HepG2 (cell line): Measurements from ENCODE around the gene PSD4. TPM values are rescaled to one million over a fixed set of nuclear protein-coding genes. Genes with fewer than 3 reads are reported as not detected.

Experiments
- ATAC-seq: fragments of 200-7000 bp; cut with Tn5 transposase; 3 replicates; pipeline ENCODE4 v1.9.1; 2020; ENCODE audit warnings: mild to moderate bottlenecking, moderate library complexity
- BruUV-seq: library from RNA; stranded (reverse); fragments of 400-500 nt; replicated peaks from 2 replicates; lab custom pipeline; 2021; lab: Mats Ljungman, UMichigan
- CTCF ChIA-PET: fragments of 300-600 bp; formaldehyde crosslinking; extraction: SDS; loops from one replicate; lab custom pipeline; 2021; ENCODE audit warnings: low total read pairs, inconsistent platforms, low intra/inter-chr PET ratio; lab: Yijun Ruan, JAX
- POLR2A ChIA-PET: fragments of 350-600 bp; sonication (Branson Sonifier 250); formaldehyde crosslinking; loops from one replicate; lab custom pipeline; 2020; ENCODE audit warnings: antibody characterized with exemption, inconsistent platforms; lab: Yijun Ruan, JAX
- DNase-seq: peaks from one replicate; pipeline ENCODE4 v3.0.0-alpha.2; 2015; ENCODE audit warnings: low spot score
- FAIRE-seq: peaks from 3 replicates; lab custom pipeline; 2011; peaks lifted over from hg19 to GRCh38; lab: Jason Lieb, UNC
- H2AFZ ChIP-seq: one replicate; pipeline ENCODE4 v1.6.1; 2011; ENCODE audit warnings: low read length, inconsistent platforms
- H3K27ac ChIP-seq: fragments of 300-600 bp; 3 replicates; pipeline ENCODE4 v1.8.0; 2011; ENCODE audit warnings: mixed run types, mild to moderate bottlenecking, mixed read lengths, low read length, inconsistent platforms; ENCODE audit not compliant: insufficient read depth; ENCODE audit errors: extremely low read length
- H3K27me3 ChIP-seq, 2 experiments: fragments of 200-600 bp in 1 of 2; 2 replicates in 1 of 2; 3 replicates in 1 of 2; pipeline versions ENCODE4 v1.6.0 to v1.8.0; 2011; ENCODE audit warnings: low read length in 2 of 2, mild to moderate bottlenecking in 2 of 2, moderate library complexity in 2 of 2, inconsistent platforms in 1 of 2; ENCODE audit not compliant: insufficient read depth in 2 of 2, control insufficient read depth in 1 of 2
- H3K36me3 ChIP-seq, 2 experiments: fragments of 200-600 bp in 1 of 2; replicated peaks in 1 of 2; 2 replicates in 1 of 2; 3 replicates in 1 of 2; pipeline versions ENCODE4 v1.5.1 to v1.8.0; 2011; ENCODE audit warnings: low read length in 2 of 2, inconsistent platforms in 1 of 2; ENCODE audit not compliant: insufficient read depth in 2 of 2, control insufficient read depth in 1 of 2
- H3K4me1 ChIP-seq: 2 replicates; pipeline ENCODE4 v1.5.1; 2012; ENCODE audit warnings: low read length, inconsistent platforms; ENCODE audit not compliant: insufficient read depth
- H3K4me2 ChIP-seq: 2 replicates; pipeline ENCODE4 v1.6.0; 2011; ENCODE audit warnings: low read depth, low read length, inconsistent platforms
- H3K4me3 ChIP-seq, 3 experiments: fragments of 200-600 bp in 1 of 3; sonication (generic), shearing (Covaris generic) in 1 of 3; replicated peaks in 1 of 3; 2 replicates each; pipeline ENCODE4 v1.5.1; 2011 to 2016; ENCODE audit warnings: low read length in 3 of 3, inconsistent platforms in 2 of 3, low read depth in 2 of 3, mild to moderate bottlenecking in 2 of 3, control low read depth in 1 of 3, mixed read lengths in 1 of 3; ENCODE audit not compliant: insufficient read depth in 1 of 3
- H3K79me2 ChIP-seq: one replicate; pipeline ENCODE4 v1.6.1; 2011; ENCODE audit warnings: low read length, inconsistent platforms; ENCODE audit not compliant: insufficient read depth
- H3K9ac ChIP-seq: 2 replicates; pipeline ENCODE4 v1.6.0; 2011; ENCODE audit warnings: mild to moderate bottlenecking, low read depth, low read length, inconsistent platforms; ENCODE audit not compliant: insufficient read depth
- H3K9me3 ChIP-seq: 2 replicates; pipeline ENCODE4 v1.5.1; 2012; ENCODE audit warnings: mild to moderate bottlenecking, low read length
- H4K20me1 ChIP-seq: 2 replicates; pipeline ENCODE4 v1.6.0; 2011; ENCODE audit warnings: inconsistent platforms, mild to moderate bottlenecking, low read length, moderate library complexity; ENCODE audit not compliant: insufficient read depth
- KAT2B ChIP-seq: fragments of 150-350 bp; IDR thresholded peaks from 2 replicates; pipeline ENCODE4 v1.6.1; 2014; ENCODE audit warnings: low read depth, low read length, borderline replicate concordance
- KAT8 ChIP-seq: IDR thresholded peaks from 2 replicates; pipeline ENCODE4 v1.6.1; 2016; ENCODE audit warnings: missing genetic modification reagents, missing compliant biosample characterization
- KDM5B ChIP-seq: sonication (generic); formaldehyde crosslinking; IDR thresholded peaks from 2 replicates; pipeline ENCODE4 v1.4.0; 2020; ENCODE audit warnings: missing genetic modification reagents, mild to moderate bottlenecking, borderline replicate concordance
- MXD3 ChIP-seq: IDR thresholded peaks from 2 replicates; pipeline ENCODE4 v1.6.1; 2016; ENCODE audit warnings: mild to moderate bottlenecking, missing biosample characterization, missing genetic modification reagents
- NFE2L2 ChIP-seq: fragments of 150-350 bp; IDR thresholded peaks from 2 replicates; pipeline ENCODE4 v1.6.1; 2014; ENCODE audit warnings: low read length
- NFKB2 ChIP-seq: sonication (generic); formaldehyde crosslinking; IDR thresholded peaks from 2 replicates; pipeline ENCODE4 v1.4.0; 2020; ENCODE audit warnings: missing genetic modification reagents, borderline replicate concordance
- PATZ1 ChIP-seq: sonication (generic); formaldehyde crosslinking; IDR thresholded peaks from 2 replicates; pipeline ENCODE4 v1.4.0; 2020; ENCODE audit warnings: missing genetic modification reagents
- SOX13 ChIP-seq, 3 experiments: fragments of 450-650 bp in 1 of 3; sonication (generic) in 1 of 3; formaldehyde crosslinking in 1 of 3; IDR thresholded peaks in 2 of 3; conservative IDR thresholded peaks in 1 of 3; 2 replicates each; pipeline versions ENCODE4 v1.5.0 to v1.6.1; 2016 to 2020; ENCODE audit warnings: antibody characterized with exemption in 1 of 3, mild to moderate bottlenecking in 1 of 3, missing compliant biosample characterization in 1 of 3, missing genetic modification reagents in 1 of 3, moderate library complexity in 1 of 3
- ZBTB43 ChIP-seq: sonication (generic); formaldehyde crosslinking; conservative IDR thresholded peaks from 2 replicates; pipeline ENCODE4 v1.4.0; 2020; ENCODE audit warnings: missing genetic modification reagents
- ZNF362 ChIP-seq: sonication (generic); formaldehyde crosslinking; IDR thresholded peaks from 2 replicates; pipeline ENCODE4 v1.4.0; 2020; ENCODE audit warnings: missing genetic modification reagents, mild to moderate bottlenecking, borderline replicate concordance
- ZNF512 ChIP-seq: sonication (generic); formaldehyde crosslinking; IDR thresholded peaks from 2 replicates; pipeline ENCODE4 v1.4.0; 2020; ENCODE audit warnings: mild to moderate bottlenecking, missing genetic modification reagents
- ZNF512B ChIP-seq: sonication (generic); formaldehyde crosslinking; IDR thresholded peaks from 2 replicates; pipeline ENCODE4 v1.5.1; 2020; ENCODE audit warnings: missing genetic modification reagents, mild to moderate bottlenecking, borderline replicate concordance
- ZNF572 ChIP-seq: sonication (generic); formaldehyde crosslinking; IDR thresholded peaks from 2 replicates; pipeline ENCODE4 v1.5.1; 2020; ENCODE audit warnings: mild to moderate bottlenecking, missing genetic modification reagents
- ZNF660 ChIP-seq: sonication (generic); formaldehyde crosslinking; IDR thresholded peaks from 2 replicates; pipeline ENCODE4 v1.5.1; 2020; ENCODE audit warnings: mild to moderate bottlenecking, low read depth, missing genetic modification reagents, borderline replicate concordance
- in situ Hi-C: cut with HindIII; loops from 2 replicates; pipeline ENCODE4 v1.10.0; 2017; ENCODE audit warnings: low pct_unique_long_range_greater_than_20kb; ENCODE audit not compliant: extremely low pct_ligation_motif_present
- intact Hi-C: fragments of 100-400 bp; cut with micrococcal nuclease; formaldehyde crosslinking; loops from one replicate; pipeline ENCODE4 v1.10.0; 2022; ENCODE audit not compliant: unreplicated experiment
- polyA plus RNA-seq, 8 experiments: library from polyadenylated mRNA; depleted of rRNA in 3 of 8; stranded (reverse) in 7 of 8; unstranded in 1 of 8; fragments of >200 nt; fragmentation: Illumina TruSeq in 4 of 8; extraction: Trizol in 4 of 8; gene quantifications; 2 replicates each; pipeline versions ENCODE4 v1.2.1 to v1.2.3, GENCODE V29; 2011 to 2016; ENCODE audit warnings: low read depth in 4 of 8, missing spikeins in 1 of 8, mixed read lengths in 1 of 8; ENCODE audit not compliant: insufficient read depth in 1 of 8
- total RNA-seq, 5 experiments: library from RNA; depleted of rRNA; stranded (reverse); fragments of >200 nt; fragmentation: Illumina TruSeq; extraction: Trizol; gene quantifications; 2 replicates each; pipeline ENCODE4 v1.2.3, GENCODE V29; 2016; ENCODE audit warnings: low read depth in 1 of 5

Gene PSD4
- total and polyA plus RNA-seq, 2 of the 13 experiments (the other 11 are each of a cell fraction or from before 2014, with no cell fraction given) = 5.8 to 9.4 TPM

GRCh38 chr2:113203217-113203530 lies 29.4 kb downstream of the PSD4 start:
- Histone ChIP-seq H3K27ac (no peak overlapping the region), H3K27me3 (no peaks in the 10 kb centered on the region), H2AFZ (no peak overlapping the region), H4K20me1 (no peaks in the 10 kb centered on the region), H3K4me2 (no peak overlapping the region), H3K9me3 (no peaks in the 10 kb centered on the region), H3K4me1 (peaks cover 65% of the 10 kb centered on the region), H3K9ac (no peak overlapping the region), H3K36me3 (no peaks in the 10 kb centered on the region; a peak in 1 of 5 replicates), H3K4me3 (no peak overlapping the region), H3K79me2 (no peaks in the 10 kb centered on the region)
- TF ChIP-seq ZNF512B (CRISPR knock-in tag) (no peak), NFKB2 (CRISPR knock-in tag) (no peak), ZBTB43 (CRISPR knock-in tag) (no peak), ZNF362 (CRISPR knock-in tag) (no peak), KAT8 (CRISPR knock-in tag) (no peak), ZNF660 (CRISPR knock-in tag) (no peak), MXD3 (CRISPR knock-in tag) (no peak), KAT2B (no peak), KDM5B (CRISPR knock-in tag) (no peak), ZNF572 (no peak), PATZ1 (CRISPR knock-in tag) (no peak), SOX13 (IDR thresholded peaks at IDR 0.05) (no peak), SOX13 (CRISPR knock-in tag; conservative IDR thresholded peaks at IDR 0.05 in 1 of 2, IDR thresholded peaks at IDR 0.05 in 1 of 2) (no peak), NFE2L2 (no peak), ZNF512 (CRISPR knock-in tag) (no peak)
- intact Hi-C loops = loop anchor here (5.0 kb wide), 1 partner anchor 189 kb away; no protein-coding TSS in a partner anchor
- in situ Hi-C loops = loop anchor here (5.0 kb wide), 1 partner anchor 159 kb away; no protein-coding TSS in a partner anchor
- DNase-seq = no peak
- FAIRE-seq = no peak
- POLR2A ChIA-PET = interaction anchor here (1.1 to 2.0 kb wide), 3 partner anchors 12 to 42 kb away, joined by 3 to 6 read pairs (median 4); no protein-coding TSS in a partner anchor
- no TSS peak for BruUV-seq
- ATAC-seq = no peak
- CTCF ChIA-PET = interaction anchor here (1.1 to 2.7 kb wide), 6 partner anchors 45 to 187 kb away, joined by 3 to 35 read pairs (median 14); no protein-coding TSS in a partner anchor
